Liver (tissue), 9 donors: ENCODE measurements around the gene TTYH3. TPM values are rescaled to one million over a fixed set of nuclear protein-coding genes. Genes with fewer than 3 reads are reported as not detected.

ENCODE experiments used
- DNase-seq: peaks from one replicate; pipeline ENCODE4 v3.0.0-alpha.2; 2017; ENCODE audit warnings: low spot score
- H3K27ac ChIP-seq, 2 donors: one replicate each; pipeline ENCODE4 v1.7.0; 2013; ENCODE audit warnings: inconsistent platforms in 2 of 2, low read length in 2 of 2, control low read depth in 1 of 2, low read depth in 1 of 2, mild to moderate bottlenecking in 1 of 2
- H3K27me3 ChIP-seq, 4 donors: one replicate each; pipeline versions ENCODE4 v1.6.1 to v1.7.0; 2013; ENCODE audit warnings: low read length in 3 of 4, inconsistent platforms in 1 of 4, mild to moderate bottlenecking in 1 of 4, moderate library complexity in 1 of 4; ENCODE audit not compliant: control insufficient read depth in 4 of 4, insufficient read depth in 4 of 4
- H3K36me3 ChIP-seq, 4 donors: one replicate each; pipeline versions ENCODE4 v1.6.1 to v1.7.0; 2013; ENCODE audit warnings: low read length in 3 of 4, mild to moderate bottlenecking in 3 of 4, low read depth in 1 of 4, moderate library complexity in 1 of 4; ENCODE audit not compliant: control insufficient read depth in 4 of 4, insufficient read depth in 3 of 4
- H3K4me1 ChIP-seq, 4 donors: one replicate each; pipeline versions ENCODE4 v1.6.1 to v1.7.0; 2013; ENCODE audit warnings: low read length in 3 of 4, mild to moderate bottlenecking in 3 of 4, moderate library complexity in 1 of 4; ENCODE audit not compliant: control insufficient read depth in 4 of 4, insufficient read depth in 4 of 4
- H3K4me3 ChIP-seq, 3 donors: one replicate each; pipeline versions ENCODE4 v1.6.1 to v1.7.0; 2013; ENCODE audit warnings: low read length in 3 of 3, control low read depth in 1 of 3, low read depth in 1 of 3, mild to moderate bottlenecking in 1 of 3
- H3K9ac ChIP-seq, 2 donors: one replicate each; pipeline ENCODE4 v1.7.0; 2013; ENCODE audit warnings: low read length in 2 of 2, mild to moderate bottlenecking in 2 of 2, moderate library complexity in 2 of 2, control low read depth in 1 of 2, low read depth in 1 of 2
- H3K9me3 ChIP-seq, 4 donors: one replicate each; pipeline versions ENCODE4 v1.6.1 to v1.7.0; 2013; ENCODE audit warnings: low read length in 3 of 4; ENCODE audit not compliant: control insufficient read depth in 4 of 4
- ATF3 ChIP-seq: IDR thresholded peaks from 2 replicates; pipeline ENCODE4 v1.6.1; 2016; ENCODE audit warnings: antibody characterized with exemption
- EGR1 ChIP-seq, 2 donors: IDR thresholded peaks; 2 replicates each; pipeline ENCODE4 v1.6.1; 2016 to 2018; ENCODE audit warnings: antibody characterized with exemption in 2 of 2, low read depth in 2 of 2
- FOXA1 ChIP-seq: IDR thresholded peaks from 2 replicates; pipeline ENCODE4 v1.6.1; 2016; ENCODE audit warnings: antibody characterized with exemption
- FOXA2 ChIP-seq: IDR thresholded peaks from 2 replicates; pipeline ENCODE4 v1.6.1; 2016; ENCODE audit warnings: antibody characterized with exemption
- GABPA ChIP-seq, 2 donors: IDR thresholded peaks in 1 of 2; conservative IDR thresholded peaks in 1 of 2; 2 replicates each; pipeline ENCODE4 v1.6.1; 2016; ENCODE audit warnings: antibody characterized with exemption in 2 of 2, mild to moderate bottlenecking in 1 of 2, moderate library complexity in 1 of 2
- HNF4A ChIP-seq, 2 donors: conservative IDR thresholded peaks; 2 replicates each; pipeline ENCODE4 v1.6.1; 2016; ENCODE audit warnings: antibody characterized with exemption in 2 of 2, mild to moderate bottlenecking in 2 of 2
- HNF4G ChIP-seq: IDR thresholded peaks from 2 replicates; pipeline ENCODE4 v1.6.1; 2016; ENCODE audit warnings: antibody characterized with exemption
- JUND ChIP-seq, 2 donors: IDR thresholded peaks; 2 replicates each; pipeline ENCODE4 v1.6.1; 2016; ENCODE audit warnings: antibody characterized with exemption in 2 of 2
- NR2F2 ChIP-seq: IDR thresholded peaks from 2 replicates; pipeline ENCODE4 v1.6.1; 2016; ENCODE audit warnings: antibody characterized with exemption
- RAD21 ChIP-seq, 2 donors: IDR thresholded peaks; 2 replicates each; pipeline ENCODE4 v1.6.1; 2016; ENCODE audit warnings: antibody characterized with exemption in 2 of 2, mild to moderate bottlenecking in 2 of 2
- REST ChIP-seq: IDR thresholded peaks from 2 replicates; pipeline ENCODE4 v1.6.1; 2016; ENCODE audit warnings: antibody characterized with exemption, mild to moderate bottlenecking
- RXRA ChIP-seq, 2 donors: IDR thresholded peaks; 2 replicates each; pipeline ENCODE4 v1.6.1; 2017 to 2018; ENCODE audit warnings: antibody characterized with exemption in 2 of 2, mild to moderate bottlenecking in 1 of 2
- SP1 ChIP-seq: IDR thresholded peaks from 2 replicates; pipeline ENCODE4 v1.6.1; 2018; ENCODE audit warnings: antibody characterized with exemption, mild to moderate bottlenecking
- TAF1 ChIP-seq: conservative IDR thresholded peaks from 2 replicates; pipeline ENCODE4 v1.6.1; 2016; ENCODE audit warnings: antibody characterized with exemption, mild to moderate bottlenecking
- YY1 ChIP-seq: IDR thresholded peaks from 2 replicates; pipeline ENCODE4 v1.6.1; 2016; ENCODE audit warnings: antibody characterized with exemption, mild to moderate bottlenecking
- WGBS: extraction: QIAGEN DNeasy Blood & Tissue Kit; methylation state at CpG from one replicate; pipeline ENCODE4 v1.1.7; 2013; 5-methylcytosine and 5-hydroxymethylcytosine counted together
- polyA plus RNA-seq, 2 donors: library from polyadenylated mRNA; stranded (reverse) in 1 of 2; unstranded in 1 of 2; fragments of 200-250 nt in 1 of 2; fragments of >200 nt in 1 of 2; fragmentation: Nextera tagmentation in 1 of 2; extraction: Ambion mirVana in 1 of 2; gene quantifications; one replicate each; pipeline versions ENCODE4 v1.2.1 to v1.2.3, GENCODE V29; 2013 to 2015
- total RNA-seq, 2 donors: library from RNA; depleted of rRNA; stranded (reverse); fragments of >200 nt; gene quantifications; one replicate each; pipeline ENCODE4 v1.2.3, GENCODE V29; 2014
- TF ChIP-seq, protein P1 (sequence below): fragments of 150-350 bp; IDR thresholded peaks from 2 replicates; pipeline ENCODE4 v1.5.1; 2017; ENCODE audit warnings: improper control_type of control experiment, low read depth, low read length; ENCODE audit not compliant: missing input control
- TF ChIP-seq, protein P2 (sequence below): IDR thresholded peaks from 2 replicates; pipeline ENCODE4 v1.6.1; 2016; ENCODE audit warnings: antibody characterized with exemption
- TF ChIP-seq, protein P3 (sequence below): IDR thresholded peaks from 2 replicates; pipeline ENCODE4 v1.6.1; 2016; ENCODE audit warnings: antibody characterized with exemption
- donor health status: healthy.
- donor health status: healthy.
- donor health status: healthy.
- donor health status: healthy.
- donor health status: healthy.

Gene TTYH3
- total and polyA plus RNA-seq, 4 donors = 8.2 to 19.6 (median 17.4) TPM

DNA sequence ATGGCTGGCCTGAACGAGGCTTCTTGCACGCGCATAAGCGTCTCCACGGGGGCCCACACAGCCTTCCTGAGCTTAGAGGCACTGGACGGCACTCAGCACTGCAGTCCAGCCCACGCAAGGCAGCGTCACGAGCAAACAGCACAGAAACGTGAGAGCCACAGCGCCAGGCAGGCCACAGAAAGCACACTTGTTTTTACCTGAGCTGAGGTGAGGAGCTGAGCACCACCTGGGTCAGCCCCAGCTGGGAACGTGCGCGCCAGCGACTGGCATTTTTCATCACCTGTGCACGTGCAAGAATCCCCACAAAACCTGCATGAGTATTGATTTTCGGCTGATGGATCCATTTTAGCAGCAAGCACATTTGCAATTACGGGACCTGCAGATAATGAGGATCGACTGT is 46.3 kb upstream of the TTYH3 start:
- Histone ChIP-seq H3K27me3 (no peaks in the 10 kb centered on the region), H3K4me1 (no peaks in the 10 kb centered on the region), H3K9ac (no peak overlapping the region), H3K27ac (no peak overlapping the region), H3K4me3 (no peak overlapping the region), H3K9me3 (no peaks in the 10 kb centered on the region), H3K36me3 (peaks cover 2 to 7% (median 5%) of the 10 kb centered on the region in 4 donors)
- TF ChIP-seq REST (no peak), HNF4A (conservative IDR thresholded peaks at IDR 0.05) (no peak), GABPA (IDR thresholded peaks at IDR 0.05 in 1 of 2, conservative IDR thresholded peaks at IDR 0.05 in 1 of 2) (no peak), JUND (IDR thresholded peaks at IDR 0.05) (no peak), HNF4G (no peak), RAD21 (IDR thresholded peaks at IDR 0.05) (no peak), FOXA1 (no peak), EGR1 (IDR thresholded peaks at IDR 0.05; ENCODE audit: low read depth in 2 of 2) (no peak), RXRA (IDR thresholded peaks at IDR 0.05) (no peak), YY1 (no peak), FOXA2 (no peak), NR2F2 (no peak), SP1 (no peak), TAF1 (no peak), ATF3 (no peak)
- TF ChIP-seq, protein P1, sequence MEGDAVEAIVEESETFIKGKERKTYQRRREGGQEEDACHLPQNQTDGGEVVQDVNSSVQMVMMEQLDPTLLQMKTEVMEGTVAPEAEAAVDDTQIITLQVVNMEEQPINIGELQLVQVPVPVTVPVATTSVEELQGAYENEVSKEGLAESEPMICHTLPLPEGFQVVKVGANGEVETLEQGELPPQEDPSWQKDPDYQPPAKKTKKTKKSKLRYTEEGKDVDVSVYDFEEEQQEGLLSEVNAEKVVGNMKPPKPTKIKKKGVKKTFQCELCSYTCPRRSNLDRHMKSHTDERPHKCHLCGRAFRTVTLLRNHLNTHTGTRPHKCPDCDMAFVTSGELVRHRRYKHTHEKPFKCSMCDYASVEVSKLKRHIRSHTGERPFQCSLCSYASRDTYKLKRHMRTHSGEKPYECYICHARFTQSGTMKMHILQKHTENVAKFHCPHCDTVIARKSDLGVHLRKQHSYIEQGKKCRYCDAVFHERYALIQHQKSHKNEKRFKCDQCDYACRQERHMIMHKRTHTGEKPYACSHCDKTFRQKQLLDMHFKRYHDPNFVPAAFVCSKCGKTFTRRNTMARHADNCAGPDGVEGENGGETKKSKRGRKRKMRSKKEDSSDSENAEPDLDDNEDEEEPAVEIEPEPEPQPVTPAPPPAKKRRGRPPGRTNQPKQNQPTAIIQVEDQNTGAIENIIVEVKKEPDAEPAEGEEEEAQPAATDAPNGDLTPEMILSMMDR = no peak
- TF ChIP-seq, protein P2, sequence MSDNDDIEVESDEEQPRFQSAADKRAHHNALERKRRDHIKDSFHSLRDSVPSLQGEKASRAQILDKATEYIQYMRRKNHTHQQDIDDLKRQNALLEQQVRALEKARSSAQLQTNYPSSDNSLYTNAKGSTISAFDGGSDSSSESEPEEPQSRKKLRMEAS = no peak
- TF ChIP-seq, protein P3, sequence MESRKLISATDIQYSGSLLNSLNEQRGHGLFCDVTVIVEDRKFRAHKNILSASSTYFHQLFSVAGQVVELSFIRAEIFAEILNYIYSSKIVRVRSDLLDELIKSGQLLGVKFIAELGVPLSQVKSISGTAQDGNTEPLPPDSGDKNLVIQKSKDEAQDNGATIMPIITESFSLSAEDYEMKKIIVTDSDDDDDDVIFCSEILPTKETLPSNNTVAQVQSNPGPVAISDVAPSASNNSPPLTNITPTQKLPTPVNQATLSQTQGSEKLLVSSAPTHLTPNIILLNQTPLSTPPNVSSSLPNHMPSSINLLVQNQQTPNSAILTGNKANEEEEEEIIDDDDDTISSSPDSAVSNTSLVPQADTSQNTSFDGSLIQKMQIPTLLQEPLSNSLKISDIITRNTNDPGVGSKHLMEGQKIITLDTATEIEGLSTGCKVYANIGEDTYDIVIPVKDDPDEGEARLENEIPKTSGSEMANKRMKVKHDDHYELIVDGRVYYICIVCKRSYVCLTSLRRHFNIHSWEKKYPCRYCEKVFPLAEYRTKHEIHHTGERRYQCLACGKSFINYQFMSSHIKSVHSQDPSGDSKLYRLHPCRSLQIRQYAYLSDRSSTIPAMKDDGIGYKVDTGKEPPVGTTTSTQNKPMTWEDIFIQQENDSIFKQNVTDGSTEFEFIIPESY = no peak
- DNase-seq = no peak
- 91% methylated on average over 19 of the region's 19 CpGs for WGBS
